ENCODE data around the gene LMO2. TPM values are rescaled to one million over a fixed set of nuclear protein-coding genes. Genes with fewer than 3 reads are reported as not detected.

The LMO2 gene
- total RNA-seq, 1 donor: 148 TPM

GRCh38 chr11:33916736-33917135, 24.9 kb upstream of the LMO2 start:
- no peak for DNase-seq (ENCODE audit: low read depth in 2 of 3, low spot score in 2 of 3)

GRCh38 chr11:33915526-33915925, 23.6 kb upstream of the LMO2 start:
- DNase-seq (ENCODE audit: low read depth in 2 of 3, low spot score in 2 of 3): no peak

- DNase-seq (ENCODE audit: low read depth in 2 of 3, low spot score in 2 of 3): no peak
Observed at GRCh38 chr11:33913991-33914390, 22.1 kb upstream of the LMO2 start.

- peak in 1 of 3 donors; percentile 75 for DNase-seq (ENCODE audit: low read depth in 2 of 3, low spot score in 2 of 3)
Observed at GRCh38 chr11:33912405-33913361, 20.8 kb upstream of the LMO2 start.

GRCh38 chr11:33910958-33911339, 19.1 kb upstream of the LMO2 start:
- no peak for DNase-seq (ENCODE audit: low read depth in 2 of 3, low spot score in 2 of 3)

- DNase-seq (ENCODE audit: low read depth in 2 of 3, low spot score in 2 of 3): no peak
Observed at GRCh38 chr11:33910296-33910957, 18.6 kb upstream of the LMO2 start.

- no peak for DNase-seq (ENCODE audit: low read depth in 2 of 3, low spot score in 2 of 3)
Observed at GRCh38 chr11:33909552-33909951, 17.7 kb upstream of the LMO2 start.

- no peak for DNase-seq (ENCODE audit: low read depth in 2 of 3, low spot score in 2 of 3)
Observed at GRCh38 chr11:33909150-33909549, 17.3 kb upstream of the LMO2 start.

- peak in 1 of 3 donors; percentile 62 for DNase-seq (ENCODE audit: low read depth in 2 of 3, low spot score in 2 of 3)
Observed at GRCh38 chr11:33907421-33907820, 15.5 kb upstream of the LMO2 start.

GRCh38 chr11:33906484-33907186, 14.8 kb upstream of the LMO2 start:
- DNase-seq (ENCODE audit: low read depth in 2 of 3, low spot score in 2 of 3): no peak

GRCh38 chr11:33904102-33904501, 12.2 kb upstream of the LMO2 start:
- DNase-seq (ENCODE audit: low read depth in 2 of 3, low spot score in 2 of 3): no peak

- peak in 1 of 3 donors; percentile 31 for DNase-seq (ENCODE audit: low read depth in 2 of 3, low spot score in 2 of 3)
Observed at GRCh38 chr11:33900159-33900840, 8.4 kb upstream of the LMO2 start.

GRCh38 chr11:33899400-33900037, 7.6 kb upstream of the LMO2 start:
- no peak for DNase-seq (ENCODE audit: low read depth in 2 of 3, low spot score in 2 of 3)

- no peak for DNase-seq (ENCODE audit: low read depth in 2 of 3, low spot score in 2 of 3)
Observed at GRCh38 chr11:33898957-33899356, 7.1 kb upstream of the LMO2 start.

GRCh38 chr11:33897761-33898375, 6.0 kb upstream of the LMO2 start:
- DNase-seq (ENCODE audit: low read depth in 2 of 3, low spot score in 2 of 3): no peak

GRCh38 chr11:33896911-33897310, 5.0 kb upstream of the LMO2 start:
- DNase-seq (ENCODE audit: low read depth in 2 of 3, low spot score in 2 of 3): no peak

GRCh38 chr11:33895752-33896137, 3.9 kb upstream of the LMO2 start:
- DNase-seq (ENCODE audit: low read depth in 2 of 3, low spot score in 2 of 3): no peak

- DNase-seq (ENCODE audit: low read depth in 2 of 3, low spot score in 2 of 3): no peak
Observed at GRCh38 chr11:33894398-33894746, 2.5 kb upstream of the LMO2 start.

- peak; percentile 23 to 98 (median 92) for DNase-seq (ENCODE audit: low read depth in 2 of 3, low spot score in 2 of 3)
Observed at GRCh38 chr11:33893711-33894397, 2.0 kb upstream of the LMO2 start.

Measured in hematopoietic multipotent progenitor cell (in vitro differentiated cells).